GM23248 (cell line): ENCODE data around the gene COL3A1.

ENCODE experiments used
- EZH2 ChIP-seq: fragments of 200-600 bp; sonication (generic); IDR thresholded peaks from 2 replicates; pipeline ENCODE4 v1.6.1; 2018; ENCODE audit warnings: antibody characterized with exemption, mild to moderate bottlenecking; ENCODE audit not compliant: insufficient read depth, poor library complexity, severe bottlenecking
- EZH2phosphoT487 ChIP-seq: fragments of 200-600 bp; sonication (generic); IDR thresholded peaks from 2 replicates; pipeline ENCODE4 v1.6.1; 2018; ENCODE audit warnings: antibody characterized with exemption, moderate library complexity, mild to moderate bottlenecking, low read depth; ENCODE audit not compliant: insufficient read depth

- no peak for TF ChIP-seq EZH2
- no peak for TF ChIP-seq EZH2phosphoT487
Measured at GRCh38 chr2:188993247-188993646, 19.1 kb downstream of the COL3A1 start.
